ENCODE results near the gene TRIM3.

DNA sequence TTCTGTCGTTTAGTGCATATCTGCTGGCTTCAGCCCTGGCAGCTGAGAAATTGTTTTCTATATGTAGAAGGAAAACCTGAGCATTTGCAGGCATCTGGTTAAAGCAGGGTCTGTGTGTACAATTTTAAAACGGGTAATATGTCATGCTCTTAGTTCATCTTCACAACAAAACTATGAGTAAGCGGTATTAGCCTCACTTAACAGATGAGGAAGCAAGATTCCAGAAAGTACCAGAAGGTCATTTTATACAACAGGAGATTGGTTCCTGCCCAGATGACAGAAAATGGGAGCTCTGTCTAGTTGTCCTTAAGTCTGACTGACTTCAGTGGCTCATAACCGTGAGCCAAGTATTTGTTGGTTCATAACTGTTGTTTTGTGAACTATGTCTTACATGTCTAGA is 8.7 kb upstream of the TRIM3 start:
- TF ChIP-seq CTCF (IDR thresholded peaks at IDR 0.05; ENCODE audit: low read depth, low read length, poor library complexity, severe bottlenecking) = no peak
- TF ChIP-seq EZH2phosphoT487 (IDR thresholded peaks at IDR 0.05; ENCODE audit: borderline replicate concordance, low read length) = no peak
